Measurements from ENCODE around the gene UROD.

The UROD gene

GRCh38 chr1:45009296-45009865, 2.7 kb upstream of the UROD start:
- DNase-seq, result no peak

GRCh38 chr1:45009956-45010854, 1.8 kb upstream of the UROD start:
- DNase-seq, result no peak

DNA sequence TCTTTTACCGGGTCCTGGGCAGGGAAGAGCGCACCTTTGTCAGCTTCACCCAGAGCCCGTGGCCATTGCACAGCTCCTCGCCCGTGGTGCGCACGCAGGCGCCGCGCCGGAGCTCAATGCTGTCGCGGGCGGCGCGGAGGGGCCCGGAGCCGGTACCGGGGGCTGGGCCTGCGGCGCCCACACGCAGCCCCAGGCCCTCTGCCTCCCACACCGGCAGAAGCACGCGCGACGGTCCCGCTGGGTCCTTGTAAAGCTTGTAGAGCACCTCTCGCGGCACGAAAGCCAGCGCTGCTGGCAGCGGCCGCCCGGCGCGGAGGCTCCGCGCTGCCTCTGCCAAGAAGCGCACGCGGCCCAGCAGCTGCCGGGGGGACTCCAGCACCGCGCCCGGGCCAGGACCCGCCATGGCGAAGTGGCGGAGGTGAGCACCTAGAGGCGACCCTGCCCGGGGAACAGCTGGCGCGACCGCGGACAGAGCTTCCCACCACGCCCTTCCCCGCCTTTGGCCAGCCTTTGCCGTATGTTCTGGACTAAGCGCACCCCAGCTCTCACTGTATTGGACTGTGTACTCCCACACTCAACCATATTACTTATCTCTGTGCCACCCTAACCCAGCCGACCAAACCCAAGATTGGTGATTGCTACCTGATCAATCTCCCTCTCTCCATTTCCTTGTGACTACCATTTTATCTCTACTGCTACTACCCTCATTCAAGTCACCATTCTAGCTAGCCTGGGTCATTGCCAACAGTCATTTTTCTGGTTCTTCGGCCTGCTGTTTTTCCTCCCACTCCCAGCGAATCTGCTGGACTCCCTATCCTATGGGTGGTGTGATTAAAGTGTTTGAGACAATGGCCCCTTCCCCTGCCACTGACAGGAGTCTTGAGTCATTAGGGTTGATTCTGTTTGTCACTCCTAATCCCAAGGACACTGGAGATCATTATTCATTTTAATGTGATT, 921 bp upstream of the UROD start, which contains the start of gene HECTD3:
HECTD3 (minus strand) TSS at position 470 of the 957 bp plus-strand sequence; CDS start at position 403, 67 bp downstream.
- peak; percentile 38 for DNase-seq

- no peak for DNase-seq
Measured at GRCh38 chr1:45012639-45013278, 705 bp downstream of the UROD start.

GRCh38 chr1:45013551-45014209, 1.6 kb downstream of the UROD start:
- DNase-seq, result no peak

DNA sequence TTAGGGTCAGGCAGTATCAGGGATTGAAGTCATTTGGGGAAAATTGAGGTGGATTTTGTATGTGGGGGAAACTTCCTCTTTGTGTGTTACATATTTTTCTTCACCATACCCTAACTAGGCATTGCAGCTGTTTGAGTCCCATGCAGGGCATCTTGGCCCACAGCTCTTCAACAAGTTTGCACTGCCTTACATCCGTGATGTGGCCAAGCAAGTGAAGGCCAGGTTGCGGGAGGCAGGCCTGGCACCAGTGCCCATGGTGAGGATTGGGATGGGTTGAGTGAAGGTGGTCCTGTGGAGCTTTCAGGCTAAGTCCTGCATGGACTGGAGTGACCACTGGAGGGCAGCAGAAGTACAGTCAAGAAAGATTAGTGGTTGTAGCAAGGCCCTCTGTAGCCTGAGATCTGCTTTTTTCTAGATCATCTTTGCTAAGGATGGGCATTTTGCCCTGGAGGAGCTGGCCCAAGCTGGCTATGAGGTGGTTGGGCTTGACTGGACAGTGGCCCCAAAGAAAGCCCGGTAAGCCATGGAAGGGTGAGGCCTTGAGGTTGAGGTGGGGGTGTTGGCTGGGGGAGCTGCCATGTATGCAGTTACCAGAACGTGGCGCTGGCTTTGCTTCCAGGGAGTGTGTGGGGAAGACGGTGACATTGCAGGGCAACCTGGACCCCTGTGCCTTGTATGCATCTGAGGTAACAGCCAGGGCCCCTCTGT, 2.4 kb downstream of the UROD start:
- DNase-seq, result peak; percentile 67

- DNase-seq, result no peak
Measured at GRCh38 chr1:45015683-45016082, 3.6 kb downstream of the UROD start.

GRCh38 chr1:45016090-45016697, 4.1 kb downstream of the UROD start:
- no peak for DNase-seq

- DNase-seq, result no peak
Measured at GRCh38 chr1:45016767-45017166, 4.7 kb downstream of the UROD start.

- peak; percentile 14 for DNase-seq
Measured at GRCh38 chr1:45018599-45019230, 6.7 kb downstream of the UROD start.

- no peak for DNase-seq
Measured at GRCh38 chr1:45023663-45024062, 11.6 kb downstream of the UROD start.

GRCh38 chr1:45026446-45026845, 14.4 kb downstream of the UROD start:
- no peak for DNase-seq

GRCh38 chr1:45032837-45033236, 20.8 kb downstream of the UROD start:
- DNase-seq, result no peak

GRCh38 chr1:45033356-45033755, 21.3 kb downstream of the UROD start:
- DNase-seq, result no peak

- DNase-seq, result no peak
Measured at GRCh38 chr1:45035631-45036301, 23.7 kb downstream of the UROD start.

GRCh38 chr1:45037456-45037855, 25.4 kb downstream of the UROD start:
- DNase-seq, result no peak

DNA sequence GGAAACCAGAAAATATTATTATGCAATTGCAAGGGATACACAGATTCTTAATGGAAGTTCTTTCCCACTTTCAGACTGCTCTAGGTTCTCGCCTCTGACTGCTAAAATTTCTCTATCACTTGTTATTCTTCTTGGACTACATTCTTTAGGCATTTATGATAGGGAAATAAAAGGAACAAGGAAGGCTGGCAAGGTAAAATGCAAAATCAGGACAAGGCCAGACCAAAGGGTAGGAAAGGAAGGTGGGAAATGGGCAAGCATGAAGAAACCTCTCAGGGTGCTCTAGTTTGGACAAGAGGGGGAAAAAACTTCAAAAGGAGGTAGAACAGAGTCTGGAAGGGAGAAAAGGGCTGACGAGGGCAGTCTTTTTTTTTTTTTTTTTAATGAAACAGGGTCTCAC, 26.2 kb downstream of the UROD start:
- no peak for DNase-seq

DNA sequence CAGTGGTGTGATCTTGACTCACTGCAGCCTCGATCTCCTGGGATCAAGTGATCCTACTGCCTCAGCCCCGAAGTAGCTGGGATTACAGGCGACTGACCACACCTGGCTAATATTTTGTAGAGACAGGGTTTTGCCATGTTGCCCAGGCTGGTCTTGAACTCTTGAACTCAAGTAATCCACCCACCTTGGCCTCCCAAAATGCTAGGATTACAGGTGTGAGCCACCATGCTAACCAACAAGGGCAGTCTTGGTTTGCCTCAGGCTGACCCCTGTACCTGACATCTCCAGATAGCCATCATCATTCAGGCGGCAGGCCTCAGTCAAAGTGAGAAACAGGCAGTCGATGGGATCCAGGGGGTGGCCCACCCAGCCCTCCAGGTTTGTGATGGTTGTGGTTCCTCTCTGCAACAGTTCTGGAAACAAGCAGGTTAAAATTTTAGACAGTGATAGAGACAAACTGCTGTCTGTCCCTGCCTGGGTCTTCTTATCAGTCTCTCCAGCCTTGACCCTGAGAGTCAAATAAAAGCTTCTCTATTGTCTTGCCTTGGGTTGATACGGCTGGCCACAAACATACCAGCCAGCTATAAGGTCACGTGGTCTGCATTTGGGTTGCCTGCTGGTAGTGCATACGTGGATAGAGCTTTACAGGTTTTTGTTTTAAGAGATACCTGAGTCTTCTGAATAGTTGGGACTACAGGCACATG, 26.8 kb downstream of the UROD start:
- DNase-seq, result no peak

DNA sequence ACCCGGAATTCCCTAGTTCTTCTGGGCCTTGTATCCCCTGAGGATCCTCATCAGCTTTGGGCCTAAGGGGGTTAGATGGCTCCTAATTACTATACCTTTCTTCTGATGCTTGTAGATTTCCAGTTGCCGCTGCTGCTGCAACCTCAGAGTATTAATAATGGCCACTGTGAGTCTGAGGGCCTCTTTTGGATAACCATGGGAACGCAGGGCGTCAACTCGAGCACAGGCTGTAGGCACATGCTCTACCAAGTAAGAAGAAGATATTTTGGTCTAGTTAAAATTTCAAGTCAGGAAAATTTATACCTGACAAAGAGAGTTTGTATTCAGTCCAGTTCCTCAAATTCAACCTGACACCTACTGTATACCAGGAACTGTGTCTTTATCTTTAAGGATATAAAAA, 28.2 kb downstream of the UROD start:
- DNase-seq, result no peak
